IMR-90 (cell line): Measurements from ENCODE around the gene TBC1D16. TPM values are rescaled to one million over a fixed set of nuclear protein-coding genes. Genes with fewer than 3 reads are reported as not detected.

Experiments used
- ATAC-seq: fragments of 200-7000 bp; cut with Tn5 transposase; 2 replicates; pipeline ENCODE4 v1.9.1; 2020; ENCODE audit warnings: low read depth, mild to moderate bottlenecking, moderate library complexity
- BruUV-seq: library from RNA; stranded (reverse); fragments of 400-500 nt; replicated peaks from 2 replicates; lab custom pipeline; 2021; lab: Mats Ljungman, UMichigan
- CTCF ChIA-PET: fragments of 300-600 bp; formaldehyde crosslinking; extraction: SDS; loops from one replicate; lab custom pipeline; 2021; ENCODE audit warnings: antibody characterized with exemption; lab: Yijun Ruan, JAX
- POLR2A ChIA-PET: fragments of 300-600 bp; sonication (Branson Sonifier 250); formaldehyde crosslinking; loops from one replicate; lab custom pipeline; 2022; ENCODE audit warnings: antibody characterized with exemption; ENCODE audit not compliant: unreplicated experiment; lab: Charles Lee
- DNase-seq: peaks from one replicate; pipeline ENCODE4 v3.0.0; 2013
- H2AFZ ChIP-seq: replicated peaks from 2 replicates; pipeline ENCODE3; 2013; ENCODE audit warnings: low read length, mild to moderate bottlenecking; ENCODE audit not compliant: poor library complexity
- H2AK5ac ChIP-seq: 2 replicates; pipeline ENCODE4 v1.6.1; 2013; ENCODE audit warnings: low read depth, low read length, inconsistent platforms
- H2AK9ac ChIP-seq: replicated peaks from 2 replicates; pipeline ENCODE3; 2013; ENCODE audit warnings: mild to moderate bottlenecking, low read depth, low read length, moderate library complexity; ENCODE audit not compliant: poor library complexity
- H2BK120ac ChIP-seq: 2 replicates; pipeline ENCODE4 v1.6.1; 2013; ENCODE audit warnings: low read depth, low read length, inconsistent platforms
- H2BK15ac ChIP-seq: 3 replicates; pipeline ENCODE4 v1.6.1; 2013; ENCODE audit warnings: low read depth, low read length, inconsistent platforms
- H2BK20ac ChIP-seq: 2 replicates; pipeline ENCODE4 v1.6.1; 2013; ENCODE audit warnings: low read depth, mild to moderate bottlenecking, inconsistent platforms, low read length, moderate library complexity
- H2BK5ac ChIP-seq: 2 replicates; pipeline ENCODE4 v1.6.1; 2013; ENCODE audit warnings: mild to moderate bottlenecking, low read depth, low read length, inconsistent platforms; ENCODE audit not compliant: poor library complexity, severe bottlenecking
- H3K14ac ChIP-seq: replicated peaks from 2 replicates; pipeline ENCODE4 v1.6.1; 2013; ENCODE audit warnings: low read depth, low read length, inconsistent platforms
- H3K18ac ChIP-seq: 2 replicates; pipeline ENCODE4 v1.6.1; 2013; ENCODE audit warnings: low read depth, low read length, control low read depth
- H3K23ac ChIP-seq: 2 replicates; pipeline ENCODE4 v1.6.1; 2013; ENCODE audit warnings: low read depth, low read length, inconsistent platforms
- H3K27ac ChIP-seq: 2 replicates; pipeline ENCODE4 v1.5.1; 2013; ENCODE audit warnings: mild to moderate bottlenecking, control low read depth, low read length; ENCODE audit not compliant: insufficient read depth
- H3K27me3 ChIP-seq: 2 replicates; pipeline ENCODE4 v1.6.1; 2013; ENCODE audit warnings: low read length; ENCODE audit not compliant: control insufficient read depth, insufficient read depth
- H3K36me3 ChIP-seq: 2 replicates; pipeline ENCODE4 v1.6.1; 2013; ENCODE audit warnings: low read length, mixed read lengths; ENCODE audit not compliant: control insufficient read depth, insufficient read depth
- H3K4ac ChIP-seq: 2 replicates; pipeline ENCODE4 v1.6.1; 2013; ENCODE audit warnings: low read depth, low read length, inconsistent platforms
- H3K4me1 ChIP-seq: 2 replicates; pipeline ENCODE4 v1.6.1; 2013; ENCODE audit warnings: low read length, mixed read lengths; ENCODE audit not compliant: control insufficient read depth, insufficient read depth
- H3K4me2 ChIP-seq: 2 replicates; pipeline ENCODE4 v1.6.1; 2013; ENCODE audit warnings: low read depth, mild to moderate bottlenecking, control low read depth, low read length, moderate library complexity
- H3K4me3 ChIP-seq: 2 replicates; pipeline ENCODE4 v1.5.1; 2013; ENCODE audit warnings: low read depth, mild to moderate bottlenecking, control low read depth, low read length, moderate library complexity; ENCODE audit not compliant: insufficient read depth
- H3K56ac ChIP-seq: 2 replicates; pipeline ENCODE4 v1.6.1; 2013; ENCODE audit warnings: low read length, inconsistent platforms; ENCODE audit not compliant: insufficient read depth; ENCODE audit errors: extremely low read depth
- H3K79me1 ChIP-seq, 2 experiments: 2 replicates each; pipeline ENCODE4 v1.6.1; 2013; ENCODE audit warnings: low read length in 2 of 2, inconsistent platforms in 1 of 2, low read depth in 1 of 2
- H3K9ac ChIP-seq: 2 replicates; pipeline ENCODE4 v1.6.1; 2013; ENCODE audit warnings: low read depth, low read length, control low read depth
- H3K9me1 ChIP-seq: 2 replicates; pipeline ENCODE4 v1.6.1; 2013; ENCODE audit warnings: low read length, inconsistent platforms; ENCODE audit not compliant: insufficient read depth
- H3K9me3 ChIP-seq: 2 replicates; pipeline ENCODE4 v1.6.1; 2013; ENCODE audit warnings: low read length; ENCODE audit not compliant: control insufficient read depth, insufficient read depth
- H4K20me1 ChIP-seq: 2 replicates; pipeline ENCODE4 v1.6.1; 2013; ENCODE audit warnings: low read length, inconsistent platforms; ENCODE audit not compliant: insufficient read depth
- H4K5ac ChIP-seq: 2 replicates; pipeline ENCODE4 v1.6.1; 2013; ENCODE audit warnings: mild to moderate bottlenecking, low read depth, low read length, control low read depth
- H4K8ac ChIP-seq, 2 experiments: 2 replicates each; pipeline ENCODE4 v1.6.1; 2013; ENCODE audit warnings: low read depth in 2 of 2, low read length in 2 of 2, control low read depth in 1 of 2, inconsistent platforms in 1 of 2
- H4K91ac ChIP-seq: 2 replicates; pipeline ENCODE4 v1.6.1; 2013; ENCODE audit warnings: low read depth, low read length, inconsistent platforms; ENCODE audit not compliant: insufficient read depth
- CEBPB ChIP-seq: IDR thresholded peaks from 2 replicates; pipeline ENCODE4 v1.6.1; 2012; ENCODE audit warnings: low read depth, low read length, improper control_type of control experiment
- CHD1 ChIP-seq: IDR thresholded peaks from 2 replicates; pipeline ENCODE4 v1.6.1; 2012; ENCODE audit warnings: low read depth, low read length, improper control_type of control experiment
- CTCF ChIP-seq: conservative IDR thresholded peaks from 2 replicates; pipeline ENCODE4 v1.5.1; 2012; ENCODE audit warnings: mild to moderate bottlenecking, low read depth, low read length, improper control_type of control experiment
- ELK1 ChIP-seq: fragments of 150-350 bp; IDR thresholded peaks from 2 replicates; pipeline ENCODE4 v1.6.1; 2016; ENCODE audit warnings: low read depth, mild to moderate bottlenecking, low read length, moderate library complexity, borderline replicate concordance
- MAZ ChIP-seq: IDR thresholded peaks from 2 replicates; pipeline ENCODE4 v1.6.1; 2012; ENCODE audit warnings: low read depth, mild to moderate bottlenecking, low read length, improper control_type of control experiment, moderate library complexity, borderline replicate concordance
- MXI1 ChIP-seq: IDR thresholded peaks from 2 replicates; pipeline ENCODE4 v1.6.1; 2012; ENCODE audit warnings: low read depth, mild to moderate bottlenecking, low read length, moderate library complexity, borderline replicate concordance
- NFE2L2 ChIP-seq: fragments of 150-350 bp; IDR thresholded peaks from 2 replicates; pipeline ENCODE4 v1.6.1; 2016; ENCODE audit warnings: low read depth, mild to moderate bottlenecking, low read length
- RAD21 ChIP-seq: IDR thresholded peaks from 2 replicates; pipeline ENCODE4 v1.6.1; 2012; ENCODE audit warnings: low read length, improper control_type of control experiment
- RCOR1 ChIP-seq: IDR thresholded peaks from 2 replicates; pipeline ENCODE4 v1.6.1; 2012; ENCODE audit warnings: mild to moderate bottlenecking, low read length, improper control_type of control experiment; ENCODE audit not compliant: insufficient replicate concordance
- SMC3 ChIP-seq: fragments of 150-350 bp; IDR thresholded peaks from 2 replicates; pipeline ENCODE4 v1.6.1; 2016; ENCODE audit warnings: low read depth, mild to moderate bottlenecking, antibody characterized with exemption, low read length, moderate library complexity
- USF2 ChIP-seq: fragments of 150-350 bp; IDR thresholded peaks from 2 replicates; pipeline ENCODE4 v1.6.1; 2017; ENCODE audit warnings: mild to moderate bottlenecking, antibody characterized with exemption, low read length, low read depth
- whole genome bisulfite sequencing, 2 experiments: methylation state at CpG; one replicate each; pipeline versions ENCODE4 v1.1.5 to v1.1.7; 2013; ENCODE audit warnings: missing lambda C conversion rate in 2 of 2; ENCODE audit not compliant: insufficient read length in 1 of 2; ENCODE audit errors: extremely low coverage in 2 of 2; 5-methylcytosine and 5-hydroxymethylcytosine counted together
- dilution Hi-C: fragments of 300-500 bp; cut with HindIII; formaldehyde crosslinking; loops from one replicate; pipeline ENCODE4 v1.14.3; 2018; ENCODE audit warnings: low sequenced_read_pairs; ENCODE audit not compliant: unreplicated experiment
- in situ Hi-C: fragments of 300-500 bp; cut with MboI; formaldehyde crosslinking; loops from 3 replicates; pipeline ENCODE4 v1.14.3; 2019; ENCODE audit warnings: low sequenced_read_pairs, inconsistent platforms, mixed read lengths
- intact Hi-C: fragments of 100-400 bp; cut with micrococcal nuclease; formaldehyde crosslinking; loops from 2 replicates; pipeline ENCODE4 v1.10.0; 2022
- polyA plus RNA-seq, 3 experiments: library from polyadenylated mRNA; depleted of rRNA; stranded (reverse); fragments of >200 nt; gene quantifications; 2 replicates each; pipeline ENCODE4 v1.2.3, GENCODE V29; 2012; ENCODE audit warnings: low replicate concordance in 1 of 3
- total RNA-seq: library from RNA; depleted of rRNA; stranded (reverse); fragments of >200 nt; gene quantifications from 2 replicates; pipeline ENCODE4 v1.2.3, GENCODE V29; 2012

Gene TBC1D16
- total and polyA plus RNA-seq, 2 of the 4 experiments (the other 2 are of a cell fraction), result 10.1 to 16.7 TPM

DNA sequence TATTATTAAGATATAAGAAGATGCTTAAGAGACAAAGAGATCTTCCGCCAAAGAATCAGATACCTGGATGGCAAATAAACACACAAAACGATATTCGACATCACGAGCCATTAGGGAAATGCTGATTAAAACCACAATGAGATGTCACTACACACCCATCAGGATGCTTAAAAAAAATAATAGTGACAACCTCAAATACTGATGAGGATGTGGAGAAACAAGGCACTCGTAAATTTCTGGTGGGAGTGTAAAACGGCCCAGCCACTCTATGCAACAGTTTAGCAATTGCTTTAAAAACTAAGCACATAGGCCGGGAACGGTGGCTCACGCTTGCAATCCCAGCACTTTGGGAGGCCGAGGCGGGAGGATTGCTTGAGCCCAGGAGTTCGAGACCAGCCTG, 39.4 kb downstream of the TBC1D16 start:
- no peak overlapping the region for H3K4me3 ChIP-seq
- peaks cover 9% of the 10 kb centered on the region for H3K36me3 ChIP-seq
- no peak overlapping the region for H3K56ac ChIP-seq
- no peak for ATAC-seq
- DNase-seq, result no peak
- peaks cover 9 to 28% of the 10 kb centered on the region in 2 experiments; a peak in 3 of 4 replicates for H3K79me1 ChIP-seq
- H3K4me1 ChIP-seq, result peaks cover 25% of the 10 kb centered on the region
- 100% methylated on average over 4 of the region's 12 CpGs; no CpG with 5 or more reads in 1 of the 2 experiments for WGBS, 2 experiments
- in situ Hi-C loops (no loop called here), dilution Hi-C loops (no loop called here), intact Hi-C loops (no loop called here)
- H4K8ac ChIP-seq, result no peak overlapping the region
- no peak overlapping the region for H2AFZ ChIP-seq
- no peaks in the 10 kb centered on the region for H3K27me3 ChIP-seq
- H3K4me2 ChIP-seq, result no peak overlapping the region
- H2BK120ac ChIP-seq, result no peak overlapping the region
- no peak overlapping the region for H4K91ac ChIP-seq
- CTCF ChIA-PET, result interaction anchor here (0.6 to 1.3 kb wide), 2 partner anchors 9 to 50 kb away, joined by 4 to 5 read pairs; no protein-coding TSS in a partner anchor
- no peak overlapping the region for H3K9ac ChIP-seq
- H2AK5ac ChIP-seq, result no peak overlapping the region
- H3K9me1 ChIP-seq, result peaks cover 15% of the 10 kb centered on the region
- no peaks in the 10 kb centered on the region for H3K9me3 ChIP-seq
- no peak overlapping the region for H3K4ac ChIP-seq
- H2AK9ac ChIP-seq, result no peak overlapping the region
- H3K18ac ChIP-seq, result no peak overlapping the region
- TF ChIP-seq CEBPB (no peak), ELK1 (no peak), RCOR1 (no peak), SMC3 (no peak), RAD21 (no peak), CTCF (no peak), NFE2L2 (no peak), USF2 (no peak), CHD1 (no peak), MXI1 (no peak), MAZ (no peak)
- no peak overlapping the region for H3K27ac ChIP-seq
- H4K20me1 ChIP-seq, result peaks cover 3% of the 10 kb centered on the region; the same call in 1 of the 2 replicates
- H2BK5ac ChIP-seq, result no peak overlapping the region
- H4K5ac ChIP-seq, result no peak overlapping the region
- no peak overlapping the region for H2BK20ac ChIP-seq
- no peak overlapping the region for H3K14ac ChIP-seq
- no peak overlapping the region for H2BK15ac ChIP-seq
- BruUV-seq, result no TSS peak
- no peak overlapping the region for H3K23ac ChIP-seq
- POLR2A ChIA-PET, result no interaction called here
